ENCODE data around the gene RTN4. TPM values are rescaled to one million over a fixed set of nuclear protein-coding genes. Genes with fewer than 3 reads are reported as not detected.

RTN4 gene
- total RNA-seq, 2 donors from 2014 or later, result 112 to 215 TPM

- Histone ChIP-seq H3K9me3 (no peaks in the 10 kb centered on the region), H3K36me3 (replicated peaks in 1 of 2; ENCODE audit: insufficient read depth in 1 of 2, low read depth in 2 of 2) (no peaks in the 10 kb centered on the region), H3K27me3 (no peaks in the 10 kb centered on the region), H3K4me3 (no peak overlapping the region), H3K4me1 (peaks cover 59% of the 10 kb centered on the region), H3K27ac (peak overlapping the region in 2 of 4 donors; percentile 22 to 57)
- ATAC-seq (no peak), DNase-seq (no peak)
- 62 to 71% methylated on average over 4 of the region's 4 CpGs for WGBS, 2 donors
- intact Hi-C loops (cut with DNase I), result no loop called here
- TF ChIP-seq POLR2A (IDR thresholded peaks at IDR 0.05) (no peak), CTCF (IDR thresholded peaks at IDR 0.05) (no peak)
Observed at GRCh38 chr2:54975598-54976492, 74.4 kb downstream of the RTN4 start.

- no peak overlapping the region for H3K27ac ChIP-seq
- no peaks in the 10 kb centered on the region for H3K27me3 ChIP-seq
- no peak for ATAC-seq
- TF ChIP-seq CTCF (IDR thresholded peaks at IDR 0.05) (no peak), POLR2A (IDR thresholded peaks at IDR 0.05) (no peak)
- no peaks in the 10 kb centered on the region for H3K9me3 ChIP-seq
- peaks cover 53% of the 10 kb centered on the region for H3K4me1 ChIP-seq
- H3K36me3 ChIP-seq (replicated peaks in 1 of 2; ENCODE audit: insufficient read depth in 1 of 2, low read depth in 2 of 2), result no peaks in the 10 kb centered on the region
- 59 to 61% methylated on average over 2 of the region's 2 CpGs for WGBS, 2 donors
- intact Hi-C loops (cut with DNase I), result no loop called here
- H3K4me3 ChIP-seq, result no peak overlapping the region
- DNase-seq, result no peak
Observed at GRCh38 chr2:54975175-54975574, 75.1 kb downstream of the RTN4 start.

- Histone ChIP-seq H3K4me1 (peaks cover 2% of the 10 kb centered on the region), H3K9me3 (no peaks in the 10 kb centered on the region), H3K4me3 (no peak overlapping the region), H3K27ac (no peak overlapping the region), H3K36me3 (replicated peaks in 1 of 2; ENCODE audit: insufficient read depth in 1 of 2, low read depth in 2 of 2) (peaks cover 0 to 4% of the 10 kb centered on the region in 2 donors), H3K27me3 (no peaks in the 10 kb centered on the region)
- ATAC-seq (no peak), DNase-seq (no peak)
- intact Hi-C loops (cut with DNase I), result no loop called here
- WGBS, 2 donors, result 81 to 93% methylated on average over 7 of the region's 7 CpGs
- no peak for TF ChIP-seq CTCF (IDR thresholded peaks at IDR 0.05)
Observed at GRCh38 chr2:54969940-54970338, 80.3 kb downstream of the RTN4 start.

GRCh38 chr2:54969295-54969939 is 80.8 kb downstream of the RTN4 start:
- 83 to 96% methylated on average over 4 of the region's 4 CpGs for WGBS, 2 donors
- TF ChIP-seq POLR2A (IDR thresholded peaks at IDR 0.05) (no peak), CTCF (IDR thresholded peaks at IDR 0.05) (no peak)
- Histone ChIP-seq H3K9me3 (no peaks in the 10 kb centered on the region), H3K27ac (no peak overlapping the region), H3K4me3 (no peak overlapping the region), H3K36me3 (replicated peaks in 1 of 2; ENCODE audit: insufficient read depth in 1 of 2, low read depth in 2 of 2) (peaks cover 0 to 4% of the 10 kb centered on the region in 2 donors), H3K4me1 (no peaks in the 10 kb centered on the region), H3K27me3 (no peaks in the 10 kb centered on the region)
- intact Hi-C loops (cut with DNase I), result no loop called here
- no peak for ATAC-seq
- DNase-seq, result no peak

Data from body of pancreas (tissue), 4 donors.